Caki2 (cell line): Measurements from ENCODE around the gene ATXN2. TPM values are rescaled to one million over a fixed set of nuclear protein-coding genes. Genes with fewer than 3 reads are reported as not detected.

ENCODE experiments used
- DNase-seq: peaks from one replicate; pipeline ENCODE4 v3.0.0-alpha.2; 2015; ENCODE audit warnings: low read depth
- in situ Hi-C: cut with HindIII; loops from 2 replicates; pipeline ENCODE4 v1.10.0; 2016; ENCODE audit warnings: low sequenced_read_pairs, low pct_unique_long_range_greater_than_20kb, mixed read lengths
- total RNA-seq: library from RNA; depleted of rRNA; stranded (reverse); fragments of >200 nt; shearing (Covaris generic); gene quantifications from 2 replicates; pipeline ENCODE4 v1.2.3, GENCODE V29; 2014; ENCODE audit warnings: low replicate concordance

Gene ATXN2
- total RNA-seq, 1 experiment from 2014 or later, result 7.5 TPM

GRCh38 chr12:111448266-111448830 is 150.8 kb downstream of the ATXN2 start:
- in situ Hi-C loops, result no loop called here
- no peak for DNase-seq

GRCh38 chr12:111447571-111448265 is 151.4 kb downstream of the ATXN2 start:
- in situ Hi-C loops, result no loop called here
- no peak for DNase-seq

GRCh38 chr12:111446631-111447570 is 152.2 kb downstream of the ATXN2 start:
- no peak for DNase-seq
- in situ Hi-C loops, result no loop called here

GRCh38 chr12:111445726-111446581 is 153.2 kb downstream of the ATXN2 start:
- DNase-seq, result no peak
- in situ Hi-C loops, result no loop called here

- no peak for DNase-seq
- in situ Hi-C loops, result no loop called here
Observed at GRCh38 chr12:111444925-111445725, 154.0 kb downstream of the ATXN2 start.

- DNase-seq, result no peak
- in situ Hi-C loops, result no loop called here
Observed at GRCh38 chr12:111444314-111444924, 154.7 kb downstream of the ATXN2 start.

GRCh38 chr12:111443586-111443985 is 155.5 kb downstream of the ATXN2 start:
- in situ Hi-C loops, result no loop called here
- no peak for DNase-seq

GRCh38 chr12:111443086-111443485 is 156.0 kb downstream of the ATXN2 start:
- no peak for DNase-seq
- in situ Hi-C loops, result no loop called here

- in situ Hi-C loops, result no loop called here
- DNase-seq, result no peak
Observed at GRCh38 chr12:111442301-111443045, 156.6 kb downstream of the ATXN2 start.

GRCh38 chr12:111441107-111441928 is 157.8 kb downstream of the ATXN2 start:
- DNase-seq, result no peak

GRCh38 chr12:111440631-111441030 is 158.5 kb downstream of the ATXN2 start:
- no peak for DNase-seq
- in situ Hi-C loops, result no loop called here

More at GRCh38 chr12:111441107-111441928, 157.8 kb downstream of the ATXN2 start:
- in situ Hi-C loops, result no loop called here

- in situ Hi-C loops, result no loop called here
Observed at GRCh38 chr12:111440152-111440551, 159.0 kb downstream of the ATXN2 start.

GRCh38 chr12:111439657-111440151 is 159.4 kb downstream of the ATXN2 start:
- in situ Hi-C loops, result no loop called here
- no peak for DNase-seq

More at GRCh38 chr12:111440152-111440551, 159.0 kb downstream of the ATXN2 start:
- no peak for DNase-seq

- DNase-seq, result peak; percentile 45
- in situ Hi-C loops, result no loop called here
Observed at GRCh38 chr12:111438481-111438880, 160.6 kb downstream of the ATXN2 start.

GRCh38 chr12:111437816-111438454 is 161.2 kb downstream of the ATXN2 start:
- peak; percentile 32 for DNase-seq
- in situ Hi-C loops, result no loop called here
